IPS-NIHi7 (cell line): ENCODE results near the gene FAM241B.

Experiments used
- DNase-seq: peaks from one replicate; pipeline ENCODE4 v3.0.0; 2012; ENCODE audit warnings: mixed read lengths; ENCODE audit errors: extremely low spot score

Gene FAM241B

GRCh38 chr10:69665474-69666320 lies 35.6 kb downstream of the FAM241B start:
- no peak for DNase-seq

- DNase-seq = no peak
Measured at GRCh38 chr10:69666756-69667155, 36.7 kb downstream of the FAM241B start.

GRCh38 chr10:69668721-69669120 lies 38.7 kb downstream of the FAM241B start:
- no peak for DNase-seq

- DNase-seq = no peak
Measured at GRCh38 chr10:69669409-69669808, 39.4 kb downstream of the FAM241B start.

- DNase-seq = no peak
Measured at GRCh38 chr10:69673521-69673920, 43.5 kb downstream of the FAM241B start.

GRCh38 chr10:69674786-69675185 lies 44.7 kb downstream of the FAM241B start:
- DNase-seq = no peak

GRCh38 chr10:69676301-69676700 lies 46.3 kb downstream of the FAM241B start:
- DNase-seq = no peak

GRCh38 chr10:69677985-69678654 lies 48.1 kb downstream of the FAM241B start:
- DNase-seq = no peak

- DNase-seq = no peak
Measured at GRCh38 chr10:69679736-69680135, 49.7 kb downstream of the FAM241B start.

GRCh38 chr10:69680610-69681009 lies 50.6 kb downstream of the FAM241B start:
- no peak for DNase-seq

- DNase-seq = no peak
Measured at GRCh38 chr10:69681436-69681835, 51.4 kb downstream of the FAM241B start.

GRCh38 chr10:69682955-69683474 lies 53.0 kb downstream of the FAM241B start:
- DNase-seq = no peak
